ENCODE data around the gene SFXN5. TPM values are rescaled to one million over a fixed set of nuclear protein-coding genes. Genes with fewer than 3 reads are reported as not detected.

SFXN5 gene
- total RNA-seq, 1 donor from 2014 or later = 9.5 TPM

Other genes with a start within 250 kb of the SFXN5 start
- gene EXOC6B, start 245.7 kb downstream of the SFXN5 start, total RNA-seq = 6.8 and 7.7 TPM in 2 replicates
- 10.9 and 11.2 TPM in 2 replicates for gene SPR, start 184.3 kb downstream of the SFXN5 start, total RNA-seq
- not detected in 2 replicates for gene EMX1, start 154.2 kb downstream of the SFXN5 start, total RNA-seq
- 12.1 and 12.9 TPM in 2 replicates for gene RAB11FIP5, start 41.2 kb upstream of the SFXN5 start, total RNA-seq
- gene NOTO, start 130.9 kb upstream of the SFXN5 start, total RNA-seq = not detected in 2 replicates
- 58.5 and 62.3 TPM in 2 replicates for gene SMYD5, start 142.5 kb upstream of the SFXN5 start, total RNA-seq
- gene PRADC1, start 161.5 kb upstream of the SFXN5 start, total RNA-seq = 16.6 and 18.6 TPM in 2 replicates
- 631 and 648 TPM in 2 replicates for gene CCT7, start 162.6 kb upstream of the SFXN5 start, total RNA-seq
- gene FBXO41, start 212.8 kb upstream of the SFXN5 start, total RNA-seq = 29.3 and 30.9 TPM in 2 replicates
- gene EGR4, start 221.8 kb upstream of the SFXN5 start, total RNA-seq = 1.9 TPM in 2 replicates